GM21529 (cell line): ENCODE measurements around the gene TRIM31.

Experiments used
- ATAC-seq: cut with Tn5 transposase; IDR thresholded peaks from one replicate; pipeline ENCODE4 v1.9.1; 2021; ENCODE audit not compliant: unreplicated experiment

TRIM31 gene

DNA sequence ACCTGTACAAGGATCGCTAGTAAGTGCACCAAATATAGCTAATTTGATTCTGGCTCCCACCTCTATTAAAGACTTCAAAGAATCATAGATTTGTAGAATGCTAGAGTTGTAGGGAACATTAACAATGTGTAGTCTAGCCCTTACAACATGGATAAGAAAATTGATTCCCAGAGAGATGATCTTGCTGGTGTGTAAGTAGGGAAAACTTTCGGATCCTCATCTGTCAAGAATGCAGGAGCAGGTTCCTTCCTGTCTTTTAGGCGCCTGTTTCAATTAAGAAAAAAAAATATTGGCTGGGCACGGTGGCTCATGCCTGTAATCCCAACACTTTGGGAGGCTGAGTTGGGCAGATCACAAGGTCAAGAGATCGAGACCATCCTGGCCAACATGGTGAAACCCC lies 25.0 kb downstream of the TRIM31 start:
- ATAC-seq, result no peak

DNA sequence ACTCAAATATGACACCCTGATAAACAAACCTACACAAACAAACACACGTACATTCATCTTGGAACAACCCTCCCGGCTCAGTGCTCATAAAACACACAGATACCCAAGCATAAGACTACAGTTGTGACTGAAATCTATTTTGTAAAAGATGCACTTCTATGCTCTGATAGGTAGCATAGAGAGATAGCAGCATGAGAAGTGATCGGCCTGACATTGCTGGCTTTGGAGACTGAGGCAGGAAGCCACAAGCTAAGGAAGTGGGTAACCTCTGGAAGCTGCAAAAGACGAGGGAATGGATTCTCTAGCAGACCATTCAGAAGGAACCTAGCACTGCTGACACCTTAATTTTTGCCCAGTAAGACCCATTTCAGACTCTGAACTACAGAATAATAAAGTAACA lies 35.7 kb downstream of the TRIM31 start:
- ATAC-seq, result no peak

DNA sequence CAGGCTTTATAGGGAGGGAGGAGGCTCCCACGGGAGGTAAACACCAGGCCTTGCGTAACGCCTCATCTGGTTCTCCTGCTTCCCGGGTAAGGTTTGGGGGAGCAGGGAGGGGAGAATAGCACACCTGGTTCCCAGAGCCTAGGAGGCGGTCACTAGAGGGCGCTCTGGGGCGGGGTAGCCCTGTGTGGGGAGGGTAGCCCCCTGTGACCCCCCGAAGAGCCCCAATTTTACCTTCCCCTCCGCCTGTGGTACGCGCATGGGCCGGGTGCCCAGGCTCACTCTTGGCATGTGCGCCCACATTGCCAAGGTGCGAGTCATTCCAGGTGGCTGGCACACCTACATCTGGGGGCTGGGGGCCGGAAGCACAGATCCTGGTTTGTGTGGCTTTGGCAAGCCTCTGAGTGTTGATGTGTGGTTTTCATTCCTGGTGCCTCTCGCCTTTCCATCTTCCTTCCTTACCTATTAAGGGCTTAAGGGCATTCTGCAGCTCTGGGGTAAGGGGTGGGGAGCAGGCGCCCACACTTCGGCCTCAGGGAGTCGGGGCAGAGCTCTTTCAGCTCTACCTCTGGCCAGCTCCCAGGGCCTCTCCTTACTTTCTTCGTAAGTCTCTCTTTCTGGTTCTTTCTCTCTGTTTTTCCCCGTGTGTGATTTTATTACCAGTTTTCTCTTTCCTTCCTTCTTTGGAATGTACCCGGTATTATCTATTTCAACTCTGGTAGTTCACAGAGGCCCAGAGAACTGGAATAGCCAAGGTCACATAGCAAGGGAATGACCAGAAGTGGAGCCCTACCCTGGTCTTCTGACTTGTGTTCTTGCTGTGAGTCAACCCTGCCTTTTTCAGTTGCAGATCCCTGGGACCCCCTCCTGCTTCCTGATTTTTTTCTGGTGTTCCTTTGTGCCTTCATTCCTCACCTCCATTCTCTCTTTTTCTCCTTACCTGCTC lies 36.8 kb downstream of the TRIM31 start:
- no peak for ATAC-seq

DNA sequence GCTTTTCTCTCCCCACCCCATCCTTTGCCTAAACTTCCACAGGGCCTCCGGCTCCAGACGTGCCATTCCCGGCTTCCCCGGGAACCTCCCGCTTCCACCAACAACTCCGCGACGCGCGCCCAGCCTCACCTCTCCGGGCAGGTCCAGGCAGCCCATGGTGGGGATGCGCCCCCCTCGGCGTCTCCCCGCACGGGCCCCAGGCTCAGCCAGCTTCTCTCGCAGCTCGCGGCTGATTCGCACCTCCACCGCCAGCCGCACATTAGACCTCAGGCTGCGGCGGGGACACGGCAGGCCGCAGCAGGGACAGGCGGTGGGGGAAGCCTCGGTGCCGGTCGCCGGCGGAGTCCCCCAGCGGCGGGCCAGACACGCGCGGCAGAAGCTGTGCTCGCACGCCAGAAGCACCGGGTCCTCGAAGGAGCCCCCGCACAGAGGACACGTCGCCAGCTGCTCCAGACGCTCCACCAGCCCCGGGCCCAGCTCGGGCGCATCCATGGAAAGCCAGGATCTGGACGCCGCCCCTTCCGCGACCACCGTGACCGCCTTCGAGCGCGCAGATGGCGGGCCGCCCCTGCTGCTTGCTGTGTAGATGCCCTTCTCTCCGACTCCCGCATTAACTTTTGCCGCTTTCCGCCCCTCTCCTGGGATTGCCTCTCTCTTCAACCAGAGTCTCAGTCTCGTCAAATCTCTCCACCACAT lies 37.6 kb downstream of the TRIM31 start, which contains the start of gene RNF39:
Gene RNF39, minus strand, starts transcription at position 676 of the 696 bp plus-strand sequence. Its CDS starts 184 bp downstream, at position 492.
- ATAC-seq, result no peak

DNA sequence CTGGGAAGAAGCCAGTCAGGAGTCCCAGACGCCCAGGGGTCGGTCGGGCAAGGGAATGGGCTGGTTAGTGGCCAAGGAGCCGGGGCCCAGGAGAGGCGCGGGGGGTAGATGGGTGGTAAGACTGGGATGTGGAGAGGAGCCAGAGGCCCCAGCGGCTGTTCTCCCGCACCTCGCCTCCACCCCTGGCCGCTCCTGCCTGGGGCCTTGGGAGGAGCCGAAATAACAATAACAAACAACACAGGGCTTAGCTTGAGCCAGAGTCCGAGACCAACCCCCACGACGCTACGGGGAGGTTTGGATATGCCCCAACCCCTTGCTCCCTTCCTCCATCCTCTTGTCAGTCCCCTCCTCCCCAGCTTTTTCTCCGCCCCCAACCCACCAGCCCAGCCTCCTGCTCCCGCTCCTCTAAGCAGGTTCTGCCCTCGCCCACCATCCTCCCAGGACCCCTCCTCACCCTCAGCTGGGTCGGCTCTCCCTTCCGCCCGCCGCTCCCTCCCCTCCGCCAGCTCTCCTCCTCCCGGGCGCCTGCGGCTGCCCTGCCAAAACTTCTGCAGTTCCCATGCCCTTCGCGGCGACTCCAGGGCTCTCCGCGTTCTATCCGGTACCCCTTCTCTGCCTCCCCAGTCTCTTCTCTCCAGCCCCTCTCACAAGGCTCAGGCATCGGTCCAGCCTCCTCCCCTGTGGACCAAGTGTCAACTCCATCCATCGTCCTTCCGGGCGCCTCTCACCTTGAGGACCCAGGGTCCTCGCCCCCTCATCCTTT lies 38.4 kb downstream of the TRIM31 start:
- no peak for ATAC-seq

DNA sequence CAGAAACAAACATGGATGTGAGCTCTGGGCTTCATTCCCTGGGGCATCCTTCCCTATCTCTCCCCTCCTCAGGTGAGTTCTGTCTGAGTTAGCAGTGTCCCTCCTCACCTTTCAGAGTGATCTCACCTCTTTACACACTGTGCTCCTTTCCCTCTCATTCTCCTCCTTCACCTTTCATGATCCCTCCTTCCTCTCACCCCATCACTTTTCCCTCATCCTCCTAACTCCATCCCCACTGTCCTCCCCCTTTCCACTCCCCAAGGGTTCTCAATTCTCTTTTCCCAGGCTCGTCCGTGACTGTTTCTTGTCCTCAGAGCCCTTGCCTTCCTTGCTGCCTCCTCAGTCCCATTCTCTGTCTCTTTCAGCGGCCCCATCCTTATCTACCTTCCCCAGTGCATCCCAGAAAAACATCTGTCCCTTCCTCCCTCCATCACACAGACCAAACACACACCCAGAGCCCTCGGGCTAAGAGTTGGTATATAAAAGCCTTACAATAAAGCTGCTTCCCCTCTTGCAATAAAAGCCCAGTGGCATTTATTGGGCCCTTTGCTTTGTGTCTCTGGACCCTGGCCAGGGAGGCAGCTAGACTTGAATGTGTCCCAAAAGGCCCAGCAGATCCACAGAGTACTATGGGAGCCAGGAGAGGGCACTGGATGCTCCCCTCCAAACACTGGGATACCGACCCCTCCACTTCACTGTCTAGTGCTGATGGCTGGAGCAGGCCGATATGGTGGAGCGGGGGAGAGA lies 39.2 kb downstream of the TRIM31 start:
- ATAC-seq, result no peak

DNA sequence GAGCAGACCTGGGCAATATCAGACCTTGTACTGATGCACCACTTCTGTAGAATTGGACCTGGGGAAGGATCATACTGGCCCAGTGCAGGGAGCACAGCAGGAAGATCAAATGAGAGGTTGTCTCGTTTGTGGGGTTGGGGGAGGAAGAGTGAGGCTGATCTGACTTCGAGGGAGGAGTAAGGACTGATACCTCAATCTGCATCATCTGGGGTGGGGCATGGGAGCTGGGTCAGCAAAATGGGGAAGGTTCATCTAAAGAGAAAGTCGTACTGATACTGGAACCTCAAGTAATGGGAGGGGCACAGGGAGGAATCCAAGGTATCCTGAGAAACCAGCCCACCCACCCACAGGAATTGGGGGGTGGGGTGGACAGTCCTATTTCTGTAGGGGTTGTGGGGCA lies 41.0 kb downstream of the TRIM31 start:
- no peak for ATAC-seq

DNA sequence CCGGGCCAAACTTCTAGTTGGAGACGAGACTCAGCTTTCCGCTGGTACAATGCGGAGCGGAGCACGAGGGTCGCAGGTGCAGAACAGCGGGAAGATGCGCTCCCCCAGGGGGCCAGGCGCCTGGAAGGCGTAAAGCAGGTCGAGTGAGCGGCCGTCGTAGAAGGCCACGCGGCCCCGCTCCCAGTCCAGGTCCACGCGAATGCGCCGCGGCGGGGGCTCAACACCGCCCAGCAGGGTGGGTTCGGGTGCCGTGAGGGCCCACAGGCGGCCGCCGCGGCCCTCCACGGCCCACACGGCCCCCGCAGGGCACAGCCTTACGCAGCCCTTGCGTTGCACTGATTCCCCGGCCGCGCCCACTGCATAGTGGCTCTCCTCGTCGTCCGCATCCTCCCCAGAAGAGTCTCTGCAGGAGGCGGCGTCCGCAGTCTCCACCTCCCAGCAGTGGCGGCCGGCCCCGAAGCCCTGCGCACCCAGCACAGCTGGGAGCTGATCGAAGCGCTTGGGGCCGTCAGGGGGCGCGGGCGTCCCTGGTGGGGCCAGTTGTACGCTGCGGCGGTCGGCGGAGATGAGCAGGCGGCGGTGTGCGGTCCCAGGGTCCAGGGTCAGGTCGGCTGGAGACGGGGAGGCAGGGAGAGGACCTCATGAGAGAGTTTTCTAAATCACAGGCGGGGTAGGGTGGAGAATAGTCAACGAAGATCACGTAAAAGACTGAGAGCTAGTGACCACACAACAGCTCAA lies 41.6 kb downstream of the TRIM31 start:
- no peak for ATAC-seq

DNA sequence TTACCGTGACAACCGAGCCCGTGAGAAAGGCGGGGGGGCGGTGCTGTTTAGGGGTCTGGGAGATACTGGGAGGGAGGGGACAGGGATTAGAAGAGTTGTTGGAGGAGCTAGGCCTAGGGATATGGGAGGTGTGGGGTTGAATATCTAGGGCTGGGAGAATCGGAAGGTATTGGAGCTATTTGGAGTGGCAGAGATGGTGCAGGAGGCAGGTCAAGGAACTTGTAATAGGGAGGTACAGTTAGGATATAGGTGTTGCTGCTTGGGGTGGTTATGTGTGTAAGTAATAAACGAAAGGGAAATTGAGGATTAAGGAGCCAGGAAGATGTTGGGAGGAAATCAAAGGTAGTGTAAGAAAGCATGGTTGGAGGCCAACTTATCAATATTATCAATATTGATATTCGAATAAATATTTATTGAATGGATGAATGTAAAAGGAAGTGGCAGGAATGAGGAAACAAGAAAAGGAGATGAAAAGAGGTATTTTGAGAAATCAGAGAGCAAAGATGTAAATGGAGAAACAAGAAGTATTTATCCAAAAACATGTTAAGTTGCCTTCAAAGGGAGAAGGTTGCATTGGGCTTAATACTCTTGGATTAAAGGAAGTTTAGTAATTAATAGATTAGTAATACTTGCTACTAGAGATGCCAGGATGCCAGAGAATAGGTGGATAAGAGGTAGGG lies 45.3 kb downstream of the TRIM31 start:
- ATAC-seq, result no peak

DNA sequence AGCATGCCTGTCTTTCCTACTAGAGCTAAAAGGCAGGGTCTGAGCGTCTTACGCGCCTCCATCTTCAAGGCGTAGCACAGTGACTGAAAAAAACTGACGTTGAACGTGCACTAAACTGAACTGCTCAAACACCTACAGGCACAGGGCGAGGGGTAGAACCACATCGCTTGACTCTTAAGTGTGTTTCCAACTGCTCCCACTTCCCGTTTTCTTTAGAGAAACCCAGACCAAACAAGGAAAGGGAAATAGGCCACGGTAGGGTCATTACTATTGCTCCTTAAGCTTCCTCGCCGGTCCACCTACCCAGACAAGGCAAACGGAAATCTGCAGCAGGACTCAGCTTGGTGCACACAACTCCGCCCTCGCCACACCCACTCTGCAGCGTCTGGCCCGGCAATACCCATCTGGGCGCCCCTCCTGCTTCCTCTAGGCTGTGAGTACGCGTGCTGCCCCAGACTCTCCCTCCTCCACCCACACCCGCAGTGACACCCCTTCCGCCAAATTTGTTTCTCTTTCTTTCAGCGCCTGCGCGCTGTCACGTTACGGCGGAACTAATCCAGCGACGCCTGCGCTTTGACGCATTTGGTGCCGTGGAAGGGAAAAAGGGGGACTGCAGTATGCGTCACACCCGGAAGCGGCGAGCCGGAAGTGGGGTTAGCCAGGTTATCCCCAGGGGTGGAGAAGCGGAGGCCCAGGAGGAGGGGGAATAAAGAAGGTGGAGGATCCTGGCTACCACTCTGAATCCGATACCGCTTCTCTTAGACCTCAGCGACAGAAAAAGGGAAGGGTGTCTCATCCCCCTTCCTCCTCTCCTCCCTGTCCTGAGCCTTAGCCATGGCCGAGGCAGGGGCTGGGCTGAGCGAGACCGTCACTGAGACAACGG lies 46.1 kb downstream of the TRIM31 start, which contains the start of gene PPP1R11:
Gene PPP1R11, plus strand, starts transcription at position 622 of the 883 bp plus-strand sequence. Its CDS starts 213 bp downstream, at position 835.
- peak; percentile 95 for ATAC-seq

DNA sequence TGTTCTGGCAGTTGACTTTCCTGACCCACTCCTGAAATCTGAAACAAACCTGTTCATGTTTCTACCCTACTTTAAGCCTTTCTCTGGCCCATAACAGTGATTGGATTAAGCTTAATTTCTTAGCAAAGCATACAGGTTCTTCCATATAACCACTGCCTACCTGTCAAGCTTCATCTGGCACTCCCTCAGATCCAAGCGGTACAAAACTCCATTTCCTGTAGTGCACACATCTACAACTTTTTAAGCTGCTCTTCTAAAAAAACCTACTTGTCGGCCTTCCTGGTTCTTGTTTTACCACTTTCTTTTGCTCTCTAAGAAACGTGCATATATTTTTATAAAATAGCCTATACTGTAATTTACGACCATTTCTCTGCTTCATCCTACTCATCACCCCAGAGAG lies 46.8 kb downstream of the TRIM31 start:
- ATAC-seq, result no peak

DNA sequence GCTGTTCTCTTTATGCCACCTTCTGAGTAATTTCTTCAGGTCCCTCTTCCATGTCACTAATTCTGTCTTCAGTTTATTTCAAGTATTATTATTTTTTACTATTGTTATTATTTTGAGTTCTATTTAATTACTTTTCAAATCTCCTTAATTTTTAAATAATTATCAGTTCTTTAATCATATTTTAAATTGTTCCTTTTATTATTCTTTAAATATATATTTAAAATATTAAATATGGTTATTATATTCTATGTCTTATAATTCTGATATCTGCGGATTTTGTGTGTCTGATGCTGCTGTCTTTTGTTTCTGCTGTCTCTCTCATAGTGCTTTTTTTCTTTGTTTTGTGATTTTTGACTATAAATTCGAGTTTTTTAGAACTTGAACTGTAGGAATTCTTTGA lies 49.6 kb downstream of the TRIM31 start:
- no peak for ATAC-seq

DNA sequence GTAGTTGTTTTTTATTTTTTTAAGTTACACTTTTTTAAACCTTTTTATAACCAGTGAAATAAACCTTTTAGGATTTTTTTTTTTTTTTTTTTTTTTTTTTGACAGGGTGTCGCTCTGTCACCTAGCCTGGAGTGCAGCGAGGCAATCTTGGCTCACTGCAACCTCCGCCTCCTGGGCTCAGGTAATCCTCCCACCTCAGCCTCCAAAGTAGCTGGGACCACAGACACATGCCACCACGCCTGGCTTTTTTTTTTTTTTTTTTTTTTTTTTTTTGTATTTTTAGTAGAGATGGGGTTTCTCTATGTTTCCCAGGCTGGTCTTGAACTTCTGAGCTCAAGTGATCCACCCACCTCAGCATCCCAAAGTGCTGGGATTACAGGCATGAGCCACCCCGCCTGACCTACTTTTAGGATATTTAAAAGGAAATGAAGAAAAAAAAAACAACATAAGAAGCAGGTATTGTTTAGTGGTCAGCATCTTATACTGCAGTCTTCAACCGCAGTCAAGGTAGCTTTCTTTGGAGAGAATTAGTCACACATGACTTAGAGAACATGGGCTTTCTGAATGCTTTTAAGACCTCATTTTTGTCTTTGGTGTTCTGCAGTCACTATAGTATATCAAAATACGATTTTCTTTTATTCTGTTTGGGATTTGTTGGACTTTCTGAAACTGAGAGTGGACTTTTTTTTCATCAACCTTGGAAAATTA lies 50.3 kb downstream of the TRIM31 start:
- ATAC-seq, result no peak

DNA sequence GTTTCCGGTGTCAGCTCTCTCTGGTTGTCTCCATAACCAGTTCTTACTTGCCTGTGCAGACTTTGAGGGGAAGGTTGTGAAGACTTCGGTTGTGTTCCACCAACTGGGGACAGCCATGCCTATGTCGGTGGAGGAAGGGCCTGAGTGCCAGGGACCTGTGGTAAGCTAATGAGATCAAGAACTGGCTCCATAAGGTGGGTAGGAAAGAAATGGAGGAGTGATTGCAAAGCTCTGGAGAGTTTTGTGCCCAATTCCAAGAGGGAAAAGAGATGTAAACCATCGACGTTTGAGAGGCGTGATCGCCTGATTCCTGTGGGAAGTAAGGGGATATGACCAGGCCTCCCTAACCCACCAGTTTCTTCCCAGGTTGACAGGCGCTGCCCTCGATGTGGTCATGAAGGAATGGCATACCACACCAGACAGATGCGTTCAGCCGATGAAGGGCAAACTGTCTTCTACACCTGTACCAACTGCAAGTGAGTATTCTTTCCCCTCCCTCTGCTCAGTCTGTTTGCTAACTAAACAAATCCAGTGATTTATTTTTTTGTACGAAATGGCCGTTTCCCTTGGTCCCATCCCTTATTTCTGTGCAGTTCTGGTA lies 50.9 kb downstream of the TRIM31 start:
- no peak for ATAC-seq

DNA sequence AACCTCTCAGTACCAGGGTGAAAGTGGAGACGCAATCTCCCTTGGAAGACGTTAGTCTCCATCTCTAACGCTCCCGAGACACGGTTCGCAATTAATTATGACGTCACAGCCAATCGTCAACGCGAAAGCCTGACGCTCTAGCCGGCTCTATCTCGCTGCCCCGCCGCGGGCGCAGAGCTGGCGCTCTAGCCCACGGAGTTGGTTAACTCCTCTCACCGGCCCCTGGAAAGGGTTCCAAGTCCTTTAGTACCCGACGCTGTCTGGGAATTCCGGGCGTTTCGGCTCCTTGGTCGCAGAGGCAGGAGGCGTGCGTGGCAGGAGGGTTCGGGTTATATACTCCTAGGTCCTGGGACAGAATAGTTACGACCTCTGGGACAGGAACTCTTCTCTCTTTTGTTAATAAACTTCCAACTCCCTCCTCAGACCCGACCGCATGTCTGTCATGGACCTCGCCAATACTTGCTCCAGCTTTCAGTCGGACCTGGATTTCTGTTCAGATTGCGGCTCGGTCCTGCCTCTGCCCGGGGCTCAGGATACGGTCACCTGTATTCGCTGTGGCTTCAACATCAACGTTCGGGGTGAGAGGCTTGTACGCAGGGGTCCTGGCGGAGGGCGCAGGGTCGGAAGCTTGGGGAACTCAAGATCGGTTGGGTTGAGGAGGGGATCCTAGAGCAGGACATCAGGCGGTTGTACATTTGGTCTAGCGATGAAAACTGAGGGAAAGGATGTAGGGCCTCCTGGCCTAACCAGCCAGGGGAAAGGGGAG lies 51.6 kb downstream of the TRIM31 start, which contains the start of gene POLR1H:
Gene POLR1H, plus strand, starts transcription at position 174 of the 766 bp plus-strand sequence. Its CDS starts 260 bp downstream, at position 434.
- peak; percentile 80 for ATAC-seq

DNA sequence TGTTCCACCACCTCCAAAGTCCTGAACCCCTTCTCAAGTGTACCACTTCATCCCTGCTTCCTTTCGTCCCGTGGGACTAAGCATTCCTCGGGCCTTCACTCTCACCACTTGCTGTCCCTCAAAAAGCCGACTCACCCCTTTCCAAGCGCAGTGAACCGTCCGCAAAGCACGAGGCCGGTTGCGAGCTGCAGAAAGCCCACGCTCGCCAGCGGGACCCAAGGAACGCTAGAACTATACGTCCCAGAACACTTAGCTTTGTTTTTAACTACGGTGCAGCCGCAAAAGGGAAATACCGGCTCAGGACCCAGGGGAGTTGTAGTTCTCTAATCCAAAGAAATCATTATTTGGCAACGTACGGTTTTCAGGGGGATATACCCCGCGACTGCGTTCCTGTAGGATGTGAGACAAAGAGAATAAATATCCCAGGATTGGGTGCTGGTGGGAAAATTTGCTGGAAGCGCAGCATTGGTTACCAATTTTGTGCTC lies 52.2 kb downstream of the TRIM31 start:
- no peak for ATAC-seq
